Pons (tissue), 1 donor: ENCODE data around the gene WIZ.
"Not testable (repeated sequence)": the region's sequence is repeated elsewhere in the genome, so short reads cannot be mapped to it uniquely, and the experiment has no call there.

ENCODE experiments used
- DNase-seq: peaks from one replicate; pipeline ENCODE4 v3.0.0-alpha.2; 2016; ENCODE audit warnings: low spot score

WIZ gene

DNA sequence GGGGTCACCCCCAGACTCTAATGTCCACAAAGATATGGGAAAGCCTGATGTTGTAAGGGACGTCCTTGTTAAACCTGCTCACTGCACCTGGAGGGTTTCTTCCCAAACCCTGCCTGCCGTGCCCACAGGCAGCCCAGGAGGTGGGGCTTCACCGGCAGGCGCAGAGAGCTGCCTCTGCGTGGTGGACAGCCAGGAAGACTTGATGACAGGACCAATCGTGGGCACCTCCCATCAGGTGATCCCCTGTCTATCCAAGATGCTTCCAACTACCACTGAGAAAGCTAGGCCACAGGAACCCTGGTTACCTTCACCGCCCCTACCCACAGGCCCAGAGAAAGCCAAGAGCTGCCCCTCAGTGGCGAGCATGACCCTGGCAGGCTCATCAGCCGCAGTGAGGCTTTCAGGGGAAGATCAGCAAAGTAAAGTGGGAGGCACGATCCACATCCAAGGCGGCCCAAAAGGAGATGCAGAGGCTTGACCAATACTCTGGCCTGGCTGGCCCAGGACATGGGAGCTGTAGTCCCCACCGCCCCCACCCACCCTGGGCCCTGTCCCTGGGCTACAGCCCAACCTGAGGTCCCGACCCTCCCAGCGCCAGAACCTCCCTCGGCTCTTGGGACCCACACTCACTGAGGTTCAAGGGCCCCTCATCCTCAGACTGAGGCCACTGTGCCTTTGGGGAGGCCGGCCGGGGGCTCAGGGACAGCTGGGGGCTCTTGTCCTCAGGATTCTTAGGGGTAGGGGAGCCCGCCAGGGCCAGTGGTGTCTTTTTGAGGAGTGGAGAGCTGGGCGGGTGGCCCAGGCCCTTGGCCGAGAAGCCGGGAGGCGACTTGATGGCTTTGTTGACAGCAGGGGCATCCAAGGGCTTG is 20.6 kb downstream of the WIZ start:
- no peak for DNase-seq

DNA sequence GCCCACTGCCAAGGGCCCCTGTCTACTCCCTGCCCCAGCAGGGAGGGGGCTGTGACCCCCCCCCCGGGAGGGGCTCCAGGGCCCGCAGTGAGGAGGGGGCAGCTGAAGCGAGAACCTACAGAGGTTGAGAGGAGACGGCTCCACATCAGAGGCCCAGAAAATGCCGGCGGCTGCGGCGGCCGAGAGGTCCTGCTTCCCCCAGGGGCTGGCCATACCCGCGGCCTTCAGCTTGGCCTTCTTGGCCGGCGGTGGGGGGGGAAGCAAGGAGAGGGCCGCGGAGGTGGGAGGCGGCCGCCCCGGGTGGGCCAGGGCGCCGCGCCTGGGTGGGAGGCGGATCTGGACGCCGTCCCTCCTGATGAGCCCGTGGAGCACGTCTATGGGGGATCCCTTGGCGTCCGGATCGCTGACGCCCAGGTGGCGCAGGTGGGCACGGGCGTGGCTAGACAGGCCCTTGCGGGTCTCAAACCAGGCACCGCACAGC is 21.7 kb downstream of the WIZ start:
- no peak for DNase-seq

DNA sequence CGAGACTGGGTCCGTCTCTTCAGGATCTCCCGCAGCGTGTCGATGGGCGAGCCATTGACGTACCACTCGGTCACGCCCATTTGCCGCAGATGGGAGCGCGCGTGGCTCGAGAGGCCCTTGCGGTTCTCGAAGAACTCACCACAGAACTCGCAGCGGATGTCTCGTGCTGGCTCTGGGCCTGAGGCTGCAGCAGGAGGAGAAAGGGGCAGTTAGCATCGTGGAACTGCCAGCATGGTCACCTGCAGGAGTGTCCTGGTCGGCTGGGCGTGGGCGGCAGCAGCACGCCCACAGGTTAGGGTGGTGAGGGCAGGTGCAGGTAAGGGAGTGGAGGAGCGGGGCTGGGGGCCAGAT is 22.4 kb downstream of the WIZ start:
- no peak for DNase-seq

DNA sequence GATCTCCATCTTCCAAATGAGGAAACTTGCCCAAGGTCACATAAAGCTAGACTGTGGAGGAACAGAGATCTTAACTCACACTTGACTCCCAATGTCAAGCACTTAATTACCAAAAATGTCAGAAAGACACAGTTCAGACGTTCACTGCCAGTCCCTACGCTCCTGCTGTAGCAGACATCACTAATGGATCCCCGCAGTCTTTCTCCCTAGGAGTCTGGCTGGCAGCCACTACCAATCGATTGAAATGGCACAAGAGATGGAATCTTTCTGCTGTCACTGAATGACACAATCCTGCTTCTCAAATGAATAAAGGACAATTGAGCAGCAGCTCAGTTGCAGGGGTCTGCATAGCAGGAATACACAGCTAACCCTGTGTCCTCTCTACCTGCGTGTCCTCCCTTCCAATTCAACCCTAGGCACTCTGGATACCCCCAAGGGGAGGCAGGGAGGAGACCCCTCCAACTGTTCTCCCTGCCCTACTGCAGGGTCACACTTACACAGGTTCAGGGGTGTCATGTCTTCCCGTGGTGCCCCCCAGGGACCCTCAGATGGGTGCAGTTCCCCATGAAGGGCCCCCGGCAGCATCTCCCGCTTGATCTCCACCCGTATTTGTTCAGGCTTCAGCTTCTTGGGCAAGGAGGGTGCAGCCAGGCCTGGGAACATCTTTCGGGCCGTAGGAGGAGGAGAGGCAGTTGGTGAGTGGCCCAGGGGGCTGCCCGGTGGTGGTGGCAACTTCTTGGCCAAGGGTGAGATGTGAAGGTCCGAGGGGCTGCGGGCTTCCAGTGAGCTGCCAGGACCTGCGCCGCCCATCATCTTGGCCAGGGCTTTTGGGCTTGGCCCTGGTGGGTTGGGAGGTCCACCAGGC is 23.0 kb downstream of the WIZ start:
- no peak for DNase-seq

DNA sequence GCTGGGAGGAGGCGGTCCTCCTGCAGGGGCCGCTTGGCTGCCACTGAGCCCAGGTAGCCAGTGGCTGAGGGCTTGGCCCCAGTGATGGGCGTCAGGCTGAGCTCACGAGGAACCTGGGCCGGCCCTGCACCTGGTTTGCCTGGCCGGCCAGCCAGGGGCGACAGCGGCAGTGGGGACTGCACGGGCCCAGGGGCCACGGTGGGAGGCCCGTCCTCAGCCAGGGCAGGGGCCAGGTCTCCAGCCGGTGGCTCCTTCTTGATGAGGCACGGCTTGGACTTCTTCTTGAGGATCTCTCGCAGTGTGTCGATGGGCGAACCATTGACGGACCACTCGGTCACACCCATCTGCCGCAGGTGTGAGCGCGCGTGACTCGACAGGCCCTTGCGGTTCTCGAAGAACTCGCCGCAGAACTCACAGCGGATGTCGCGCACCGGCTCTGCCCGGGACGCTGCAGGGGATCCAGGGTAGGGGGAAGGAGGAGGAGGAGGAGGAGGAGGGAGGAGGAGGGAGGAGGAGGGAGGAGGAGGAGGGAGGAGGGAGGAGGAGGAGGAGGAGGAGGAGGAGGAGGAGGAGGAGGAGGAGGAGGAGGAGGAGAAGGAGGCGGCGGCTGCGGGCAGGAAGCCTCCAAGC is 24.3 kb downstream of the WIZ start:
- DNase-seq = no peak

DNA sequence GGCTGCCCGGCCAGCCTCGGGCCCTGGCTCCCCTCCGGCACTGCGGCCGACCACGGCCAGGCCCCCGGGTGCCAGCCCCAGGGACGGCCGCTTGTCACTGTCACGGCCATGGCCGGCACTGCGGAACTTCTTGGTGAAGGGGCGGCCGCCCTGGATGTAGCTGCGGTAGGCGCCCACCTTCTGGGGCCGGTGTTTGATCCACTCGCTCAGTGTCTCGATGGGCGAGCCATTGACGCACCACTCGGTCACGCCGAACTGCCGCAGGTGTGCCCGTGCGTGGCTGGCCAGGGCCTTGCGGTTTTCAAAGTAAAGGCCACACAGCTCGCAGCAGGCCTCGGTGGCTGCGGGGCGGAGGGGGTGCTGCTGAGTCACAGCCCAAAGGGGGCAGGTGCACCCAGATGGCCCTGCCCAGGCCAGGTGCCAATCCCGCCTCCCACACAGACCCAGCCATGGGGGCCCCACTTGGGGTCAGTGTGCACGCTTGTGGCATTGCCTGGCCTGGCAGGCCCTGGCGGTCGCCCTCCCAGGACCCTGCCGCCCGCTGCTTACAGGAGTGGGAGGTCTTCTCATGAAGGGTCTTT is 25.0 kb downstream of the WIZ start:
- DNase-seq = no peak

DNA sequence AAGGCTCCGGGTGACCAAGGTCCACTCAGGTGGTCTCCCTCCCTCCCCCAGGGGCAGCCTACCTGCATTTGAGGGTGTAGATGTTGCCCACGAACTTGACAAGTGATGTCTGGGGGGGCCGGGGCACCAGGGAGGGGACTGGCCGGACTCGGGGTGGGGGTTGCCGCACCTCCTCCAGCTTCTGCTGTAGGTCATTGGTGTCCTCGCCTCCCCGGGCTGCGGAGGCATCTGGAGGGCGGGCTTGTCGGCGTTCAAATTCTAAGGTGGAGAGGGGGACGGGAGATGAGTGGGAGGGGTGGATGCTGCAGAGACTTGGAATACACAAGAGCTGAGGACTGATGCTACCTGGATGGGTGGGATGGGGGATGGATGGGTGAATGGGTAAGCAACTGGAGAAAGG is 25.6 kb downstream of the WIZ start:
- DNase-seq = no peak

DNA sequence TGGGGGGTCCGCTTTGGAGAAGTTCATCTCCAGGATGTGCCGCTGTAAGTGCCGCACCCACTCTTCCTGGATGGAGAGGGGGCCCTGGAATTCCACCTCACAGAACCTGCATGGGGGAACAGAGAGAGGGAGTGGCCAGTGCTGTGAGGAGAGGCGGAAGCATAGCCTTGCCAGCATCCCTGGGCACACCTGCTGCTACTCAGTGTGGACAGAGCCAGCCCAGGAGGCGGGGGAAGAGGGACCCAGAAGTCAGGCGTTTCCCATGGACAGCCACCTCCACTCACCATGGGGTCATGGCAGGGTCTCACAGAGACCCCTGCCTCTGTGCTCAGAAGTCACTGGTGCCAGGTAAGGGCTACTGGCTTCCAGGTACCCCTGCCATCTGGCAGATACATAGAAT is 26.6 kb downstream of the WIZ start:
- DNase-seq = no peak

DNA sequence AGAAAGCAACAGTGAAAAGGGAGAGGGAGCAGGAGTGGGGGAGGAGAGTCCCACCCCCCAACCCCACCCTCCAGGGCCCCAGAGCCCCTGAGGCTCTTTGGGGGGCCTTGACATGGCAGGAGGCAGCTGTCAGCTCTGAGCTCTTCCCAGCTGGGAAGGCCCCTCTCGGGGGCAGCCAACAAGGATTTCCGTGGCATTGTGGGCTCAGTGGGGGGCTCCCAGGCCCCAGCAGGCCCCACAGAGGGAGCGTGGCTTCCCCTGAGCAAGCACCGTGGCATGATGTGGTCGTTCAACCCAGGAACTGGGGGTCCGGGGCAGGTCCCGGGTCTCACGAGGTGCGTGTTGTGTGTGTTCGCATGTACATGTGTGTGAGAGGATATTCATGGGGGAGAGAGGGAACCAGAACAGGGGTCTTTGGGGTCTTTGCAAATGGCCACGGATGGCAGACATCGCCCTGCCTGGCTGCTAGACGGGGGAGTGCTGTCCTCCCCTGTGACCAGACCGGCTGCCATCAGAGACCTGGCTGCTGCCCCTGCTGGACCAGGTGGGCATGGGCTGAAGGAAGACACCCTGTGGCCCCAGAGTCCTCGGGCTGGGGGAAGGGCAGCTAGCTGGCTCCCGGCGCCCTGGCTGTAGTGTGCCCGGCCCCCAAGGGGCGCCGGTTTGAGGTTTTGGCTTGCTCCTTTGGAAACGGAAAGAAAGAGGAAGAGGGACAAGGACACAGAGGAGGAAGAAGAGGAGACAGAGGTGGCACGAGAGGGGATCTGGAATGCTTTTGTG is 27.3 kb downstream of the WIZ start:
- no peak for DNase-seq

DNA sequence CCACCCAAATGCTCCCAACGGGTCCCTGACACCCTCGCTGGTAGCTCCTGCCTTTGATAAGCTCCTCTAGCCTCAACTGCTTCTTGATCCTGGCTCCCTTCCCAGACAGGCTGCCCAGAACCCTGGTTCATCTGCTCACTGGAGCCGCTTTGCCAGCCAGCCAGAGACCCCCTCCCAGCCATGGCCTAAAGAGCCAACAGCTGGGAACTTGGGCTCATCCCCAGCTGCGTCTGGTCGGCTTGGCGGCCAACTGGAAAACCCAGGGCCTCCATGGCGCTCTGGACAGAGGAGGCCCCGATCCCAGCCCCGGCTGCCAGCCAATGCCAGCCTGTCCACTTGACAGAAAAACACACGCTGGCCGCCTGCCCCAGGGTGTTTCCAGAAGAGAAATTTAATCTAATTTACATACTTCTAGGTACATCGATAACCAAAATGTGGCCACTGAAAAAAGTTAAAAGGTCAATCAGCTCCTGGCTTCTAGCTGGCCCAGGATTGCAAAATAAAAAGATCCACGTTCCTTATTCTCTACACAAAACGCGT is 28.0 kb downstream of the WIZ start:
- peak; percentile 84 for DNase-seq

DNA sequence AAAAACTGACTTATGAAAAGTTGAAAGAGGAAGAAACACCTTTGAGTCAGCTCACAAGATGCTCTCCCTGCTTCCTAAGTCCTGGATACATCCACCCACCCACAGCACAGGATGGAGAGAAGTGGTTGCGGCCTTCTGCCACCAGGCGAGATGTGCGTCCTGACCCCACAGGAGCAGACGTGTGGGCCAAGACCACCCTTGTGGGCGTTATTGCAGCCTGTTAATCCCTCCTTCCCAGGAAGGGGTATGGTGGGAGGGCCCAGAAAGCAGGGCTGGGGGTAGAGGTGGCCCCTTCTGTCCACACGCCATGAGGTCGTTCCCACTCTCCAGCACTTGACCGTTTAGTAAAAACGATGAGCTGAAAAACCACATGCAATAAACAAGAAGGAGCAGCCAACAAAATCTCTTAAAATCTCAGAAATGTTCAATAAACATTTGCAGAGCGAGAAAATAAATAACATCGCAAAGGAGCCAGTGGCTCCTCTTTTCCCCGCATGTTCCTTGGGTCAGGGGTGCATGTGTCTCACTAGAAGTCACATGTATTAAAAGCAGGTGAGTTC is 28.5 kb downstream of the WIZ start:
- DNase-seq = no peak

DNA sequence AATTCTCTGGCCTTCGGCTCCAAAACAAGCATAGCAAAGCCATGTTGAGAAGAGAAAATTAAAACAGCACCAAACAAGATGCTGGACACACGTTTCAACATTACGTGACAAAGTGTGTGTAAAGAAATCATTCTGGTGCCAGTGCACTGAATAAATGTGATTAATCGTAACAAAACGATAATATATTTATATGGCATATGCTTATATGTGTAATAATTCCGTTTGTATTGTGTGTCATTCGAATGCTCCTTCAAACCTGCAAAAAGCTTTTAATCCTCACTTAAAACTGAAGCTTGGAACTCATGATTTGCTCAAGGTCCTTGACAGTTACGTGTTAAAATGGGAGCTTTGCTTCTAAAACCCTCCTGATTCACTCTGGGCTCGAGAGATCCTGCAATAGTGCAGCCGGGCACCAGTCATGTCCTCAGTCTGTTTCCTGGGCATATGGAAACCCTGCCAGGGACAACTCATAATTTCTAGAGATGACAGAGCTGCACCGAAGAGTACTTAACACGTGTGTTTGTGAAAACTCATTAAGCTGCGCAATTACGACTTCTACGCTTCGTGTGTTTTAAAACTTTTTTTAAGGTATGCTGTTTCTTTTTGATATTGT is 30.2 kb downstream of the WIZ start:
- DNase-seq = peak; percentile 31

DNA sequence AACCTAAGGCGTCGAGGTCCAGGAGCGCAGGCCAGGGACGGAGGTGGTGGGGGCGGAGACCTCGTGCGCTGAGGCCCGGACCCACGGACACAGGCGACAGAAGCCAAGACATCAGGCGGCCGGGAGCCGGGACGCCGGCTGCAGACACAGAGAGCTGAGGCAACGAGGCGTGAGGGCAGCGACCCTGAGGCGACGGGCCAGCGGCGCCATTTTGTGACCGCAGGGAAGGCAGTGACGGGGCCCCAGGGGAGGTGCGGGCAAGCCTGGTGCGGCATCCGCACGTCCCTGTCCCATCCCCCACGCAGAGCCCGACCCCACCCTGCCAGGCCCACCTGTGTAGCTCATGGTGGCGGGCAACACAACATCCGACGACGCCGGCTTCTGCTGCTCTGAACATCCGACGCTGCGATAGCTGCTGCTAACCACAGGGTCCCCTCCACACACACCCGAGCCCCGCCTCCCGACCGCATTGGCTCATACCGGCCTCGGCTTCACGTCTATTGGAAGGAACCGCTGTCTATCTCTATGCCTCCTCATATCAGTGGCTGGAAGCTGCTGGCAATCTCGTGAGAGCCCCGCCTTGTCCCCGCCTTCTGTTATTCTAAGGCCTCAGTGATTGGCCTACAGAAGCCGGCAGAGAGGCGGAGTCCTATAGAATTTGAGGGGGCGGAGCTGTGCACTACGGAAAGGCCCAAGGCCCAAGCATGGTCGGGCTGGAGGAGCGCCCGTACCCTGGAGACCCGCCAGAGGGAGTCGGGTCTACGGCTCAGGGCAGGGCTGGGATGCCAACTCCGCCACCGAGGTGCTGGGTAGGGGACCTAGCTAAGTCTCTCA is 31.0 kb downstream of the WIZ start, which contains the start of gene AKAP8L:
Gene AKAP8L (minus strand): TSS at position 410 of the 834 bp plus-strand sequence. CDS start 65 bp downstream, at position 345.
- peak; percentile 99 for DNase-seq

DNA sequence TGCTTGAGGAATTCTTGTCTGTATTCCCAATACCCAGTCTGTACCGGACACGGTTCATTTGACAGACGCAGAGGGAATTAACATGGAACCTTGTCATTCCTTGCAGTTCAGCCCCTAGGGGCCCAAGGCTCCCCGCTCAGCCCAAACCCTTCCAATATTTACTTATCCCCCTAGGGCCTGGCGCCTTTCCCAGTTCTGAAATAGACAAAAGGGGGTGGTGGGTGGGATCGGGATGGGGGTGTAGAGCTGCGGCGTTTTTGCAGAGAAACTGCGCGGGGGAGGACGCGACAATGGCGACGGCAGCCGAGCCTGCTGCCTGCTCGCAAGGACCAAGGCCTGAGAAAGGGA is 31.6 kb downstream of the WIZ start:
- DNase-seq = no peak

DNA sequence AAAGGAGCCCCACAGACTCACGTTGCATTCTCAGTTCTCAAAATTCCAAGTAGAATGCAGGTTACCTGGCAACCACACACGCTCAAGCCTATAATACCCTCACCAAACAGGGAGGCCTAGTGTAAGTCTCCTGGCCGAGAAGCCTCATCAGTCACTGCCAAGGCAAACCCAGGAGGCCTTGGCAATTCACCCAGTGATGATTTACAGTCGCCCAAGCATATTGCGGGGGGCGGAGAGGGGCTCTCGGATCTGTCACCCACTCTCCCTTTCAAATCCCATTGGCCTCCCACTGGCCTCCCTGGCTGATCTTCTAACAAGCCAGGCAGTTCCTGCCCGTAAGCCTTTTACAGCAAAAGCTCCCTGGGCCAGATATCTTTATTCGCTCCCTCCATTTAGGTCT is 32.1 kb downstream of the WIZ start:
- DNase-seq = no peak

DNA sequence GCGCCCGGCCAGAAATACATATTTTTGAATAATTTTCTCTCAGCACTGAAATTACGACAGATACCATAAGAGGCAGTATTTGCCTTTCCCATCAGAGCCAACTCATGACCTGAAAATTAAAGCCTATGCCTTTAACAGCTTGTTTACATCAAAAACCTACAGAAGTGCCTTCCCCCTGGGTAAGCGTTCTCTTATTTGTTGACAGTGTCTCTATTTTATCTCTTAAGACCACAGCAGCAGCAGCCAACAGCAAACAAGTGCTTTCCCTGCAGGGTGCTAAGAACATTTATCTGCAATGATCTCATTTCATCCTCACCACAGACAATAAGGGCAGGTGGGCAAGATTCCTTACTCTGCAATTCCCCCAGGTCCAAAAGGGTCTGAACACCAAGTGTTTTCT is 36.9 kb downstream of the WIZ start:
- no peak for DNase-seq

DNA sequence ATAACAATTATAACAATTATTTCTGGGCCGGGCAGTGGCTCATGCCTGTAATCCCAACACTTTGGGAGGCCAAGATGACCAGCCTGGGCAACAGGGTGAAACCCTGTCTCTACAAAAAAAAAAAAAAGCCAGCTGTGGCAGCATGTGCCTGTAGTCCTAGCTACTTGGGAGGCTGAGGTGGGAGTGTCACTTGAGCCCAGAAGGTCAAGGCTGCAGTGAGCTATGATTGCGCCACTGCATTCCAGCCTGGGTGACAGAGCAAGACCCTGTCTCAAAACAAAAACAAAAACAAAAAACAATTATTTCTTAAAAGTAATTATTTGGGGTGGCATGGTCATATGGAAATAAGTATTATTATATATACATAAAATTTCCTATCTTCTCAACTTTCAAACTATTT is 38.4 kb downstream of the WIZ start:
- DNase-seq = not testable (repeated sequence)

DNA sequence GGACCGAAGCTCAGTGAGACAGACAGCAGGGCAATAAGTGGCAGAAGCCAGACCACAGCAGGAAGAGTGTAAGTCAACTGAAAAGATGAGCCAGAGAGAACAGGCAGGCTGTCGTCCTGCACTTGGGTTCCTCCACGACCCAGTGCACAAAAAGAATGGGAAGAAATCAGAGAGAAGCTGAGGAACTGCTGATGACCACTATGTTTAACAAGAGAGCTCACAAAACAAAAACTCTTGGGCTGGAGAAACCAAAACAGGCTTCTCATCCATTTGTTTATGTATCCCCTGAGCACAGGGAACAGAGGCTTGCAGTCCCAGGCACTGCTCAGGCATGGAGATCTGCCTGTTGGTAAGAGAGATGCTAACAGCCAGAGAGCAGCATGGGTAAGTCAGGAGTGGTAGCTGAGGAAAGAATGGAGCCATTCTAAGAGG is 45.0 kb downstream of the WIZ start:
- peak; percentile 81 for DNase-seq

DNA sequence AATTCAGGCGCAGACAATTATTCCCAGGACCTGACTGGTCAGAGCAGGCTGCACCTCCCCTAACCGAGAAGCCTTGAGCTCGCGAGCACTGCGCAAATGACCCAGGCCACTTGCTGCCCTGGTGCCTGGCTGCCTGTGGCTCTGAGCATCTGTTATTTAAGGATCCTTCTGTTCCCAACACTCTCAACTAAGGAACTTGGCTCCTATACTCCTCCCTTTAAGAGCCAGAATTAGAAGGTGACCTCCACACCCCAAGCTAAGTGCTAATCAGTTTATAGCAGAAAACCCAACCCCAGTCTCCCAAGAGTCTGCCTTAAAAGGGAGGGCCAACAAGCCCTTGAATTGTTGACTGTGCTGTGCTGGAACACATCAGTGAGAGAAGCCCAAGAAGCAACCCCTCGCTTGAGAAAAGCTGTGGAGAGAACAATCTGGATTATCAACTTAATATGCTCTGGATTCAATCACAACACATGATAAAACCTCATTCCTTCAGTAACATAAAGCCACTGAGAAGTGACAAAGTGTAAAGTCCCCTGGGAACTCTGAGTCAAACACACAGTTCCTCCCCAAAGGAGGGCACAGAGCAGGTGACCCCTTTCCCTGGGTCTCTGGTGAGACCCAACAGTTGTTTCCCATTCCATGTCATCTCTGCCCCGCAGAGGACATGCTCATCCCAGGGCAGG is 45.5 kb downstream of the WIZ start:
- peak; percentile 36 for DNase-seq
